Progenitor cell of endocrine pancreas (in vitro differentiated cells): ENCODE results near the gene CPE. TPM values are rescaled to one million over a fixed set of nuclear protein-coding genes. Genes with fewer than 3 reads are reported as not detected.
"Not testable (repeated sequence)": the region's sequence is repeated elsewhere in the genome, so short reads cannot be mapped to it uniquely, and the experiment has no call there.

Source experiments
- DNase-seq: peaks from one replicate; pipeline ENCODE4 v3.0.0; 2021; ENCODE audit warnings: low spot score; ENCODE audit not compliant: unreplicated experiment
- H3K27ac Mint-ChIP-seq: 2 replicates; pipeline ENCODE4 v1.8.0; 2021; ENCODE audit warnings: mild to moderate bottlenecking, moderate library complexity, mixed read lengths
- H3K27me3 Mint-ChIP-seq: 2 replicates; pipeline ENCODE4 v1.8.0; 2021; ENCODE audit warnings: mixed read lengths
- H3K36me3 Mint-ChIP-seq: 2 replicates; pipeline ENCODE4 v1.8.0; 2022; ENCODE audit warnings: mixed read lengths; ENCODE audit not compliant: insufficient read depth
- H3K4me1 Mint-ChIP-seq: 2 replicates; pipeline ENCODE4 v1.8.0; 2021; ENCODE audit warnings: low read depth, mixed read lengths
- H3K4me3 Mint-ChIP-seq: 2 replicates; pipeline ENCODE4 v1.8.0; 2021; ENCODE audit warnings: low read depth, mild to moderate bottlenecking, moderate library complexity, mixed read lengths
- H3K9me3 Mint-ChIP-seq: 2 replicates; pipeline ENCODE4 v1.8.0; 2021; ENCODE audit warnings: low read depth, mixed read lengths
- total RNA-seq: library from RNA; stranded (reverse); gene quantifications from 2 replicates; pipeline ENCODE4 v1.2.1, GENCODE V29; 2021
- TF ChIP-seq, protein P1 (sequence below): fragments of 200-600 bp; sonication (generic); IDR thresholded peaks from one replicate; pipeline ENCODE4 v1.5.0; 2021; ENCODE audit warnings: antibody characterized with exemption, mild to moderate bottlenecking; ENCODE audit not compliant: unreplicated experiment

Gene CPE
- total RNA-seq, 1 donor from 2014 or later, result 129 TPM

GRCh38 chr4:165440415-165441158 is 61.8 kb downstream of the CPE start:
- Mint-ChIP-seq H3K4me1 (peaks cover 5% of the 10 kb centered on the region), H3K4me3 (no peak overlapping the region), H3K36me3 (no peaks in the 10 kb centered on the region), H3K27me3 (no peaks in the 10 kb centered on the region), H3K27ac (no peak overlapping the region), H3K9me3 (no peaks in the 10 kb centered on the region)
- DNase-seq, result no peak
- TF ChIP-seq, protein P1, sequence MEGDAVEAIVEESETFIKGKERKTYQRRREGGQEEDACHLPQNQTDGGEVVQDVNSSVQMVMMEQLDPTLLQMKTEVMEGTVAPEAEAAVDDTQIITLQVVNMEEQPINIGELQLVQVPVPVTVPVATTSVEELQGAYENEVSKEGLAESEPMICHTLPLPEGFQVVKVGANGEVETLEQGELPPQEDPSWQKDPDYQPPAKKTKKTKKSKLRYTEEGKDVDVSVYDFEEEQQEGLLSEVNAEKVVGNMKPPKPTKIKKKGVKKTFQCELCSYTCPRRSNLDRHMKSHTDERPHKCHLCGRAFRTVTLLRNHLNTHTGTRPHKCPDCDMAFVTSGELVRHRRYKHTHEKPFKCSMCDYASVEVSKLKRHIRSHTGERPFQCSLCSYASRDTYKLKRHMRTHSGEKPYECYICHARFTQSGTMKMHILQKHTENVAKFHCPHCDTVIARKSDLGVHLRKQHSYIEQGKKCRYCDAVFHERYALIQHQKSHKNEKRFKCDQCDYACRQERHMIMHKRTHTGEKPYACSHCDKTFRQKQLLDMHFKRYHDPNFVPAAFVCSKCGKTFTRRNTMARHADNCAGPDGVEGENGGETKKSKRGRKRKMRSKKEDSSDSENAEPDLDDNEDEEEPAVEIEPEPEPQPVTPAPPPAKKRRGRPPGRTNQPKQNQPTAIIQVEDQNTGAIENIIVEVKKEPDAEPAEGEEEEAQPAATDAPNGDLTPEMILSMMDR, result no peak

DNA sequence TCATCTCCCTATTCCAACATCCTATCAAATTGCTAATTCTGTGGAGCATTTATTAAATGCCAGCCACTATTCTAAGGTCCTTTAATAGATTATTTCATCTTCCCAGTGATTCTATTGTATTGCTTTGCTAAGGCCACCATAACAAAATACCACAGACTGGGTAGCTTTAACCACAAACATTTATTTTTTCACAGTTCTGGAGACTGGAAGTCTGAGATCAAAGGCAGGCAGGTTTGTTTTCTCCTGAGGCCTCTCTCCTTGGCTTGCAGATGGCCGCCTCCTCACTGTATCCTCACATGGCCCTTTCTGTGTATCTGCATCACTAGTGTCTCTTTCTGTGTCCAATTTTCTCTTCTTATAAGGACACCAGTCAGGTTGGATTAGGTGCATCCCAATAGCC is 64.5 kb downstream of the CPE start:
- Mint-ChIP-seq H3K27me3 (no peaks in the 10 kb centered on the region), H3K4me1 (peaks cover 5% of the 10 kb centered on the region), H3K9me3 (no peaks in the 10 kb centered on the region), H3K4me3 (no peak overlapping the region), H3K36me3 (no peaks in the 10 kb centered on the region), H3K27ac (no peak overlapping the region)
- no peak for DNase-seq
- TF ChIP-seq, protein P1, result no peak

GRCh38 chr4:165448700-165449099 is 69.9 kb downstream of the CPE start:
- H3K4me1 Mint-ChIP-seq, result no peaks in the 10 kb centered on the region
- TF ChIP-seq, protein P1, result no peak
- DNase-seq, result no peak
- no peaks in the 10 kb centered on the region for H3K27me3 Mint-ChIP-seq
- H3K27ac Mint-ChIP-seq, result no peak overlapping the region
- no peak overlapping the region for H3K4me3 Mint-ChIP-seq
- no peaks in the 10 kb centered on the region for H3K36me3 Mint-ChIP-seq
- H3K9me3 Mint-ChIP-seq, result no peaks in the 10 kb centered on the region

DNA sequence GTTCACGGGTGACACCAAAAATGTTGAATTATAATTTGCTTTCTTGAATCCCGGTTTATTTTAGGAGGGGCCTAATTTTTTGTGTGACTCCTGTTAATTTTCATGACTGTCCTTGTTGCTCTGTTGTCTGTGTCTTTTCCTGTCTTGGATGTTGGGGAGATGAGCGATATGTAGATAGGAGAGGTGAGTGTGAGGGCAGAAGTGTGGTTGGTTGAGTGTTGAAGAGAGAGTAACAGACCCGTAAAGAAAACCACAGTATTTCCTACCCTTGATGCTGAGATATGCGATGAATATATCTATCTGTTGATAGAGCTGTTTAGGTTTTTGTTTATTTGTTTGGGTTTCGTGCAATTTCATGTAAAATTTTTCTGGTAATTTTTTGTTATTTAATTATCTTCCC is 70.5 kb downstream of the CPE start:
- H3K27ac Mint-ChIP-seq, result no peak overlapping the region

GRCh38 chr4:165450871-165451270 is 72.1 kb downstream of the CPE start:
- Mint-ChIP-seq H3K27ac (no peak overlapping the region), H3K9me3 (peaks cover 4% of the 10 kb centered on the region), H3K27me3 (no peaks in the 10 kb centered on the region), H3K36me3 (no peaks in the 10 kb centered on the region), H3K4me3 (no peak overlapping the region), H3K4me1 (peaks cover 3% of the 10 kb centered on the region)
- TF ChIP-seq, protein P1, result no peak
- no peak for DNase-seq

More for the DNA sequence above, 70.5 kb downstream of the CPE start:
- DNase-seq, result no peak
- Mint-ChIP-seq H3K27me3 (no peaks in the 10 kb centered on the region), H3K36me3 (no peaks in the 10 kb centered on the region), H3K4me1 (peaks cover 2% of the 10 kb centered on the region), H3K4me3 (no peak overlapping the region), H3K9me3 (peaks cover 3% of the 10 kb centered on the region)
- TF ChIP-seq, protein P1, result no peak

DNA sequence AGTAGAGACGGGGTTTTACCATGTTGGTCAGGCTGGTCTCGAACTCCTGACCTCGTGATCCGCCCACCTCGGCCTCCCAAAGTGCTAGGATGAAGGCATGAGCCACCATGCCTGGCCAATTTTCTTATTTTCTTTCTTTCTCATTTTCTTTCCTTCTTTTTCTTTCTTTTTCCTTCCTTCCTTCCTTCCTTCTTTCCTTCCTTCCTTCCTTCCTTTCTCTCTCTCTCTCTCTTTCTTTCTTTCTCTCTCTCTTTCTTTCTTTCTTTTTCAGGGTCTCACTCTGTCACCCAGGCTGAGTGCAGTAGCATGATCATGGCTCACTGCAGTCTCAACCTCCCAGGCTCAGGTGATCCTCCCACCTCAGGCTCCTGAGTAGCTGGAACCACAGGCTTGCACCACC is 74.3 kb downstream of the CPE start:
- H3K36me3 Mint-ChIP-seq, H3K27ac Mint-ChIP-seq, DNase-seq, H3K9me3 Mint-ChIP-seq, H3K4me3 Mint-ChIP-seq, H3K27me3 Mint-ChIP-seq, H3K4me1 Mint-ChIP-seq: not testable (repeated sequence)
